Measurements from ENCODE around the gene PROSER3.

Gene PROSER3

GRCh38 chr19:35739275-35740107 lies 18.5 kb upstream of the PROSER3 start:
- no peak for DNase-seq (ENCODE audit: low read depth)

GRCh38 chr19:35740108-35740422 lies 17.9 kb upstream of the PROSER3 start:
- DNase-seq (ENCODE audit: low read depth): no peak

GRCh38 chr19:35740423-35741202 lies 17.4 kb upstream of the PROSER3 start:
- DNase-seq (ENCODE audit: low read depth): peak; percentile 78

- DNase-seq (ENCODE audit: low read depth): no peak
Observed at GRCh38 chr19:35741203-35741515, 16.8 kb upstream of the PROSER3 start.

- no peak for DNase-seq (ENCODE audit: low read depth)
Observed at GRCh38 chr19:35742121-35742724, 15.8 kb upstream of the PROSER3 start, which contains the start of gene IGFLR1. Gene IGFLR1 (minus strand): TSS chr19:35742452. CDS start chr19:35741180, 1,272 bp downstream.

- no peak for DNase-seq (ENCODE audit: low read depth)
Observed at GRCh38 chr19:35743640-35744429, 14.1 kb upstream of the PROSER3 start.

- peak; percentile 82 for DNase-seq (ENCODE audit: low read depth)
Observed at GRCh38 chr19:35744430-35745327, 13.3 kb upstream of the PROSER3 start.

GRCh38 chr19:35745328-35746086 lies 12.5 kb upstream of the PROSER3 start, which contains the start of the genes PSENEN and U2AF1L4:
Gene PSENEN (plus strand): TSS chr19:35745651. CDS start chr19:35745931, 280 bp downstream.
Gene U2AF1L4 (minus strand): TSS chr19:35745418. CDS start chr19:35745391, 27 bp downstream.
- DNase-seq (ENCODE audit: low read depth): peak; percentile 95

- DNase-seq (ENCODE audit: low read depth): no peak
Observed at GRCh38 chr19:35746087-35746462, 11.9 kb upstream of the PROSER3 start.

GRCh38 chr19:35746531-35746930 lies 11.4 kb upstream of the PROSER3 start:
- DNase-seq (ENCODE audit: low read depth): no peak

GRCh38 chr19:35748106-35749020 lies 9.6 kb upstream of the PROSER3 start, which contains the start of gene LIN37:
Gene LIN37 (plus strand): TSS chr19:35748576. CDS start chr19:35748725, 149 bp downstream.
- DNase-seq (ENCODE audit: low read depth): peak; percentile 99

GRCh38 chr19:35750167-35750566 lies 7.8 kb upstream of the PROSER3 start:
- no peak for DNase-seq (ENCODE audit: low read depth)

- no peak for DNase-seq (ENCODE audit: low read depth)
Observed at GRCh38 chr19:35751839-35752745, 5.9 kb upstream of the PROSER3 start.

GRCh38 chr19:35752746-35753350 lies 5.1 kb upstream of the PROSER3 start:
- no peak for DNase-seq (ENCODE audit: low read depth)

- no peak for DNase-seq (ENCODE audit: low read depth)
Observed at GRCh38 chr19:35753634-35754369, 4.2 kb upstream of the PROSER3 start.

- DNase-seq (ENCODE audit: low read depth): no peak
Observed at GRCh38 chr19:35754370-35755130, 3.4 kb upstream of the PROSER3 start.
